A549 (cell line): ENCODE results near the gene UROD. TPM values are rescaled to one million over a fixed set of nuclear protein-coding genes. Genes with fewer than 3 reads are reported as not detected.

Source experiments
- ATAC-seq, 2 experiments: fragments of 200-7000 bp in 1 of 2; fragments of >200 bp in 1 of 2; cut with Nextera tagmentation in 1 of 2; cut with Tn5 transposase in 1 of 2; 3 replicates each; pipeline versions ENCODE4 v1.8.0 to v1.9.1; 2018 to 2020; ENCODE audit warnings: mild to moderate bottlenecking in 1 of 2, moderate library complexity in 1 of 2
- CTCF ChIA-PET: fragments of 300-600 bp; sonication (Branson Sonifier 250); formaldehyde crosslinking; extraction: SDS; loops from one replicate; lab custom pipeline; 2021; ENCODE audit warnings: antibody characterized with exemption, inconsistent platforms; lab: Yijun Ruan, JAX
- POLR2A ChIA-PET: fragments of 350-600 bp; formaldehyde crosslinking; extraction: SDS; loops from one replicate; lab custom pipeline; 2021; ENCODE audit warnings: antibody characterized with exemption, inconsistent platforms; lab: Yijun Ruan, JAX
- DNase-seq, 2 experiments: peaks; one replicate each; pipeline versions ENCODE4 v3.0.0 to v3.0.0-alpha.2; 2011 to 2016; ENCODE audit warnings: low read depth in 1 of 2, low spot score in 1 of 2
- FAIRE-seq: peaks from 2 replicates; lab custom pipeline; 2011; peaks lifted over from hg19 to GRCh38; lab: Jason Lieb, UNC
- H3K27ac ChIP-seq, 2 experiments: fragments of >200 bp; sonication (Bioruptor Twin); formaldehyde crosslinking; 3 replicates each; pipeline ENCODE4 v1.5.1; 2016 to 2017
- H3K4me1 ChIP-seq: fragments of >200 bp; sonication (Bioruptor Twin); formaldehyde crosslinking; 3 replicates; pipeline ENCODE4 v1.6.1; 2016
- H3K4me2 ChIP-seq: fragments of >200 bp; sonication (Bioruptor Twin); formaldehyde crosslinking; 3 replicates; pipeline ENCODE4 v1.6.1; 2016
- H3K4me3 ChIP-seq: fragments of >200 bp; sonication (Bioruptor Twin); formaldehyde crosslinking; 3 replicates; pipeline ENCODE4 v1.5.1; 2016
- H3K9me3 ChIP-seq: fragments of >200 bp; sonication (Bioruptor Twin); formaldehyde crosslinking; 3 replicates; pipeline ENCODE4 v1.6.1; 2016
- E2F6 ChIP-seq: IDR thresholded peaks from 2 replicates; pipeline ENCODE4 v1.6.1; 2012; ENCODE audit warnings: low read depth, borderline replicate concordance
- EHF ChIP-seq: fragments of 250-450 bp; sonication (Bioruptor Pico); IDR thresholded peaks from 2 replicates; pipeline ENCODE4 v1.5.0; 2020; ENCODE audit warnings: mild to moderate bottlenecking
- EP300 ChIP-seq, 2 experiments: fragments of >200 bp; sonication (Bioruptor Twin); formaldehyde crosslinking; IDR thresholded peaks; 2 replicates in 1 of 2; 3 replicates in 1 of 2; pipeline ENCODE4 v1.6.1; 2016 to 2017
- FOSL2 ChIP-seq, 2 experiments: fragments of 450-650 bp in 1 of 2; fragments of >200 bp in 1 of 2; sonication (Bioruptor Twin) in 1 of 2; formaldehyde crosslinking; IDR thresholded peaks; 2 replicates each; pipeline versions ENCODE4 v1.5.0 to v1.6.1; 2016 to 2020; ENCODE audit warnings: mild to moderate bottlenecking in 1 of 2, moderate library complexity in 1 of 2
- GATA3 ChIP-seq: IDR thresholded peaks from 2 replicates; pipeline ENCODE4 v1.6.1; 2012; ENCODE audit warnings: borderline replicate concordance
- HOXB5 ChIP-seq: fragments of 250-450 bp; sonication (Bioruptor Pico); IDR thresholded peaks from 2 replicates; pipeline ENCODE4 v1.5.0; 2020; ENCODE audit warnings: mild to moderate bottlenecking, moderate library complexity
- JUN ChIP-seq, 2 experiments: fragments of >200 bp; sonication (Bioruptor Twin); formaldehyde crosslinking; IDR thresholded peaks; 2 replicates in 1 of 2; 3 replicates in 1 of 2; pipeline ENCODE4 v1.6.1; 2016 to 2017
- JUNB ChIP-seq: fragments of >200 bp; sonication (Bioruptor Twin); formaldehyde crosslinking; IDR thresholded peaks from 2 replicates; pipeline ENCODE4 v1.6.1; 2016
- KDM1A ChIP-seq: fragments of 200-600 bp; sonication (generic); IDR thresholded peaks from 2 replicates; pipeline ENCODE4 v1.6.1; 2016; ENCODE audit warnings: low read depth, mild to moderate bottlenecking
- MAFK ChIP-seq: fragments of 450-650 bp; IDR thresholded peaks from 2 replicates; pipeline ENCODE4 v1.6.1; 2014; ENCODE audit not compliant: partially characterized antibody
- MYC ChIP-seq: IDR thresholded peaks from 2 replicates; pipeline ENCODE4 v1.6.1; 2012; ENCODE audit warnings: mild to moderate bottlenecking, inconsistent platforms, low read length, improper control_type of control experiment, borderline replicate concordance
- NPAS2 ChIP-seq: fragments of 250-450 bp; sonication (Bioruptor Pico); IDR thresholded peaks from 2 replicates; pipeline ENCODE4 v1.8.0; 2022; ENCODE audit warnings: mild to moderate bottlenecking, moderate library complexity, borderline replicate concordance
- NR3C1 ChIP-seq: fragments of >200 bp; sonication (Bioruptor Twin); formaldehyde crosslinking; IDR thresholded peaks from 3 replicates; pipeline ENCODE4 v1.6.1; 2017
- PBX3 ChIP-seq: IDR thresholded peaks from 2 replicates; pipeline ENCODE4 v1.6.1; 2012
- PHF8 ChIP-seq: fragments of 200-600 bp; sonication (generic); IDR thresholded peaks from 2 replicates; pipeline ENCODE4 v1.6.1; 2016; ENCODE audit warnings: low read depth, mild to moderate bottlenecking, antibody characterized with exemption, moderate library complexity, borderline replicate concordance
- RNF2 ChIP-seq: fragments of 200-600 bp; sonication (generic); IDR thresholded peaks from 2 replicates; pipeline ENCODE4 v1.6.1; 2016; ENCODE audit warnings: low read depth, mild to moderate bottlenecking, antibody characterized with exemption, moderate library complexity, borderline replicate concordance
- TFCP2L1 ChIP-seq: fragments of 250-450 bp; sonication (Bioruptor Pico); IDR thresholded peaks from 2 replicates; pipeline ENCODE4 v1.5.0; 2021; ENCODE audit warnings: mild to moderate bottlenecking
- ZC3H11A ChIP-seq: fragments of 450-650 bp; IDR thresholded peaks from 2 replicates; pipeline ENCODE4 v1.6.1; 2014; ENCODE audit warnings: antibody characterized with exemption, mild to moderate bottlenecking
- ZFP36 ChIP-seq: fragments of 450-650 bp; IDR thresholded peaks from 2 replicates; pipeline ENCODE4 v1.6.1; 2014; ENCODE audit warnings: borderline replicate concordance; ENCODE audit not compliant: partially characterized antibody
- ZSCAN20 ChIP-seq: fragments of 250-450 bp; sonication (Bioruptor Pico); IDR thresholded peaks from 2 replicates; pipeline ENCODE4 v1.8.0; 2022; ENCODE audit warnings: mild to moderate bottlenecking, moderate library complexity
- WGBS: methylation state at CpG from one replicate; pipeline ENCODE4 v1.1.6; 2017; ENCODE audit errors: missing lambda C conversion rate; 5-methylcytosine and 5-hydroxymethylcytosine counted together
- polyA plus RNA-seq, 4 experiments: library from polyadenylated mRNA; depleted of rRNA in 3 of 4; stranded (reverse); fragments of >200 nt; fragmentation: RNase III in 1 of 4; extraction: RNeasy Plus Mini Kit Qiagen cat#74134 plus additional on column Dnase treatment in 1 of 4; gene quantifications; 2 replicates in 3 of 4; 3 replicates in 1 of 4; pipeline ENCODE4 v1.2.3, GENCODE V29; 2011 to 2017
- TF ChIP-seq, protein P1 (sequence below): fragments of >200 bp; sonication (Bioruptor Twin); formaldehyde crosslinking; IDR thresholded peaks from 3 replicates; pipeline ENCODE4 v1.6.1; 2016
- TF ChIP-seq, protein P2 (sequence below): fragments of 200-600 bp; sonication (generic); IDR thresholded peaks from 2 replicates; pipeline ENCODE4 v1.6.1; 2016; ENCODE audit warnings: antibody characterized with exemption, mild to moderate bottlenecking, moderate library complexity
- TF ChIP-seq, protein P3 (sequence below): fragments of >200 bp; sonication (Bioruptor Twin); formaldehyde crosslinking; IDR thresholded peaks from 3 replicates; pipeline ENCODE4 v1.5.1; 2016

The UROD gene
- polyA plus RNA-seq, 2 of the 4 experiments (the other 2 are of a cell fraction), result 57.8 to 59.0 TPM

GRCh38 chr1:45015683-45016082 lies 3.6 kb downstream of the UROD start:
- CTCF ChIA-PET, result interaction anchor here (2.7 to 20.8 kb wide), 3 partner anchors 11 to 478 kb away, joined by 23 to 488 read pairs (median 56); partner anchors contain the start of gene TESK2
- FAIRE-seq, result no peak

GRCh38 chr1:45016090-45016697 lies 4.1 kb downstream of the UROD start:
- POLR2A ChIA-PET, result interaction anchor here (1.4 kb wide), 1 partner anchor 287 kb away, joined by 3 read pairs; no protein-coding TSS in a partner anchor
- 71% methylated on average over 2 of the region's 2 CpGs for WGBS
- FAIRE-seq, result no peak
- no peak for TF ChIP-seq PBX3
- no peak for TF ChIP-seq ZSCAN20
- TF ChIP-seq NR3C1, result no peak
- no peak for TF ChIP-seq KDM1A
- no peak for TF ChIP-seq PHF8
- TF ChIP-seq EHF, result no peak
- TF ChIP-seq EP300 (IDR thresholded peaks at IDR 0.05), result no peak
- TF ChIP-seq ZFP36, result no peak
- TF ChIP-seq E2F6, result no peak
- TF ChIP-seq, protein P1, sequence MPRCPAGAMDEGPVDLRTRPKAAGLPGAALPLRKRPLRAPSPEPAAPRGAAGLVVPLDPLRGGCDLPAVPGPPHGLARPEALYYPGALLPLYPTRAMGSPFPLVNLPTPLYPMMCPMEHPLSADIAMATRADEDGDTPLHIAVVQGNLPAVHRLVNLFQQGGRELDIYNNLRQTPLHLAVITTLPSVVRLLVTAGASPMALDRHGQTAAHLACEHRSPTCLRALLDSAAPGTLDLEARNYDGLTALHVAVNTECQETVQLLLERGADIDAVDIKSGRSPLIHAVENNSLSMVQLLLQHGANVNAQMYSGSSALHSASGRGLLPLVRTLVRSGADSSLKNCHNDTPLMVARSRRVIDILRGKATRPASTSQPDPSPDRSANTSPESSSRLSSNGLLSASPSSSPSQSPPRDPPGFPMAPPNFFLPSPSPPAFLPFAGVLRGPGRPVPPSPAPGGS, result no peak
- no peak for TF ChIP-seq FOSL2 (IDR thresholded peaks at IDR 0.05)
- TF ChIP-seq FOSL2 (CRISPR knock-in tag; IDR thresholded peaks at IDR 0.05), result no peak
- no peak for TF ChIP-seq TFCP2L1 (CRISPR knock-in tag)

More at GRCh38 chr1:45015683-45016082, 3.6 kb downstream of the UROD start:
- Histone ChIP-seq H3K4me2 (no peak overlapping the region), H3K9me3 (no peaks in the 10 kb centered on the region), H3K4me3 (no peak overlapping the region), H3K4me1 (peaks cover 5% of the 10 kb centered on the region; the same call in 2 of the 3 replicates), H3K27ac (no peak overlapping the region)
- DNase-seq (no peak), ATAC-seq (no peak)
- POLR2A ChIA-PET, result interaction anchor here (1.4 kb wide), 1 partner anchor 287 kb away, joined by 3 read pairs; no protein-coding TSS in a partner anchor
- 2% methylated on average over 2 of the region's 2 CpGs for WGBS
- TF ChIP-seq ZC3H11A (no peak), RNF2 (no peak), ZSCAN20 (no peak), MAFK (no peak), NPAS2 (no peak), E2F6 (no peak), JUNB (no peak), MYC (no peak), JUN (IDR thresholded peaks at IDR 0.05) (no peak), HOXB5 (CRISPR knock-in tag) (no peak), GATA3 (no peak), EHF (no peak)
- TF ChIP-seq, protein P2, sequence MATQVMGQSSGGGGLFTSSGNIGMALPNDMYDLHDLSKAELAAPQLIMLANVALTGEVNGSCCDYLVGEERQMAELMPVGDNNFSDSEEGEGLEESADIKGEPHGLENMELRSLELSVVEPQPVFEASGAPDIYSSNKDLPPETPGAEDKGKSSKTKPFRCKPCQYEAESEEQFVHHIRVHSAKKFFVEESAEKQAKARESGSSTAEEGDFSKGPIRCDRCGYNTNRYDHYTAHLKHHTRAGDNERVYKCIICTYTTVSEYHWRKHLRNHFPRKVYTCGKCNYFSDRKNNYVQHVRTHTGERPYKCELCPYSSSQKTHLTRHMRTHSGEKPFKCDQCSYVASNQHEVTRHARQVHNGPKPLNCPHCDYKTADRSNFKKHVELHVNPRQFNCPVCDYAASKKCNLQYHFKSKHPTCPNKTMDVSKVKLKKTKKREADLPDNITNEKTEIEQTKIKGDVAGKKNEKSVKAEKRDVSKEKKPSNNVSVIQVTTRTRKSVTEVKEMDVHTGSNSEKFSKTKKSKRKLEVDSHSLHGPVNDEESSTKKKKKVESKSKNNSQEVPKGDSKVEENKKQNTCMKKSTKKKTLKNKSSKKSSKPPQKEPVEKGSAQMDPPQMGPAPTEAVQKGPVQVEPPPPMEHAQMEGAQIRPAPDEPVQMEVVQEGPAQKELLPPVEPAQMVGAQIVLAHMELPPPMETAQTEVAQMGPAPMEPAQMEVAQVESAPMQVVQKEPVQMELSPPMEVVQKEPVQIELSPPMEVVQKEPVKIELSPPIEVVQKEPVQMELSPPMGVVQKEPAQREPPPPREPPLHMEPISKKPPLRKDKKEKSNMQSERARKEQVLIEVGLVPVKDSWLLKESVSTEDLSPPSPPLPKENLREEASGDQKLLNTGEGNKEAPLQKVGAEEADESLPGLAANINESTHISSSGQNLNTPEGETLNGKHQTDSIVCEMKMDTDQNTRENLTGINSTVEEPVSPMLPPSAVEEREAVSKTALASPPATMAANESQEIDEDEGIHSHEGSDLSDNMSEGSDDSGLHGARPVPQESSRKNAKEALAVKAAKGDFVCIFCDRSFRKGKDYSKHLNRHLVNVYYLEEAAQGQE, result no peak
- TF ChIP-seq, protein P3, sequence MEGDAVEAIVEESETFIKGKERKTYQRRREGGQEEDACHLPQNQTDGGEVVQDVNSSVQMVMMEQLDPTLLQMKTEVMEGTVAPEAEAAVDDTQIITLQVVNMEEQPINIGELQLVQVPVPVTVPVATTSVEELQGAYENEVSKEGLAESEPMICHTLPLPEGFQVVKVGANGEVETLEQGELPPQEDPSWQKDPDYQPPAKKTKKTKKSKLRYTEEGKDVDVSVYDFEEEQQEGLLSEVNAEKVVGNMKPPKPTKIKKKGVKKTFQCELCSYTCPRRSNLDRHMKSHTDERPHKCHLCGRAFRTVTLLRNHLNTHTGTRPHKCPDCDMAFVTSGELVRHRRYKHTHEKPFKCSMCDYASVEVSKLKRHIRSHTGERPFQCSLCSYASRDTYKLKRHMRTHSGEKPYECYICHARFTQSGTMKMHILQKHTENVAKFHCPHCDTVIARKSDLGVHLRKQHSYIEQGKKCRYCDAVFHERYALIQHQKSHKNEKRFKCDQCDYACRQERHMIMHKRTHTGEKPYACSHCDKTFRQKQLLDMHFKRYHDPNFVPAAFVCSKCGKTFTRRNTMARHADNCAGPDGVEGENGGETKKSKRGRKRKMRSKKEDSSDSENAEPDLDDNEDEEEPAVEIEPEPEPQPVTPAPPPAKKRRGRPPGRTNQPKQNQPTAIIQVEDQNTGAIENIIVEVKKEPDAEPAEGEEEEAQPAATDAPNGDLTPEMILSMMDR, result no peak
- TF ChIP-seq, protein P1, result no peak

More at GRCh38 chr1:45016090-45016697, 4.1 kb downstream of the UROD start:
- ATAC-seq (no peak), DNase-seq (no peak)
- H3K27ac ChIP-seq, result no peak overlapping the region
- H3K4me3 ChIP-seq, result no peak overlapping the region
- no peaks in the 10 kb centered on the region for H3K9me3 ChIP-seq
- CTCF ChIA-PET, result interaction anchor here (2.7 to 20.8 kb wide), 3 partner anchors 12 to 477 kb away, joined by 23 to 488 read pairs (median 56); partner anchors contain the start of gene TESK2
- peaks cover 5% of the 10 kb centered on the region; the same call in 2 of the 3 replicates for H3K4me1 ChIP-seq
- H3K4me2 ChIP-seq, result no peak overlapping the region
